ENCODE measurements around the gene PARS2.

PARS2 gene

GRCh38 chr1:54744696-54745095 lies 19.6 kb downstream of the PARS2 start:
- no peak for TF ChIP-seq CTCF (IDR thresholded peaks at IDR 0.05)
- H3K27me3 ChIP-seq, result no peaks in the 10 kb centered on the region
- no peak overlapping the region for H3K4me3 ChIP-seq (ENCODE audit: low read depth in 1 of 2, low read length in 1 of 2)
- peaks cover 41% of the 10 kb centered on the region for H3K36me3 ChIP-seq
- no peak overlapping the region for H3K27ac ChIP-seq
- no peaks in the 10 kb centered on the region for H3K9me3 ChIP-seq
- H3K4me1 ChIP-seq (ENCODE audit: control insufficient read depth in 1 of 2, insufficient read depth in 1 of 2, low read depth in 1 of 2, low read length in 1 of 2), result no peaks in the 10 kb centered on the region

- Histone ChIP-seq H3K27ac (no peak overlapping the region), H3K36me3 (peaks cover 51% of the 10 kb centered on the region)
Measured at GRCh38 chr1:54743416-54744226, 20.7 kb downstream of the PARS2 start.

GRCh38 chr1:54742282-54742681 lies 22.0 kb downstream of the PARS2 start:
- Histone ChIP-seq H3K27ac (no peak overlapping the region), H3K27me3 (no peaks in the 10 kb centered on the region), H3K36me3 (peaks cover 65% of the 10 kb centered on the region), H3K9me3 (no peaks in the 10 kb centered on the region), H3K4me3 (ENCODE audit: low read depth in 1 of 2, low read length in 1 of 2) (no peak overlapping the region), H3K4me1 (ENCODE audit: control insufficient read depth in 1 of 2, insufficient read depth in 1 of 2, low read depth in 1 of 2, low read length in 1 of 2) (no peaks in the 10 kb centered on the region)
- TF ChIP-seq CTCF (IDR thresholded peaks at IDR 0.05), result no peak

More at GRCh38 chr1:54743416-54744226, 20.7 kb downstream of the PARS2 start:
- TF ChIP-seq CTCF (IDR thresholded peaks at IDR 0.05), result no peak
- H3K9me3 ChIP-seq, result no peaks in the 10 kb centered on the region
- H3K4me1 ChIP-seq (ENCODE audit: control insufficient read depth in 1 of 2, insufficient read depth in 1 of 2, low read depth in 1 of 2, low read length in 1 of 2), result no peaks in the 10 kb centered on the region
- no peaks in the 10 kb centered on the region for H3K27me3 ChIP-seq
- H3K4me3 ChIP-seq (ENCODE audit: low read depth in 1 of 2, low read length in 1 of 2), result no peak overlapping the region

GRCh38 chr1:54741531-54741930 lies 22.8 kb downstream of the PARS2 start:
- Histone ChIP-seq H3K36me3 (peaks cover 72% of the 10 kb centered on the region), H3K4me1 (ENCODE audit: control insufficient read depth in 1 of 2, insufficient read depth in 1 of 2, low read depth in 1 of 2, low read length in 1 of 2) (no peaks in the 10 kb centered on the region), H3K27ac (no peak overlapping the region), H3K9me3 (no peaks in the 10 kb centered on the region), H3K4me3 (ENCODE audit: low read depth in 1 of 2, low read length in 1 of 2) (no peak overlapping the region), H3K27me3 (no peaks in the 10 kb centered on the region)
- no peak for TF ChIP-seq CTCF (IDR thresholded peaks at IDR 0.05)

GRCh38 chr1:54738244-54738643 lies 26.1 kb downstream of the PARS2 start:
- Histone ChIP-seq H3K27ac (no peak overlapping the region), H3K27me3 (no peaks in the 10 kb centered on the region), H3K4me3 (ENCODE audit: low read depth in 1 of 2, low read length in 1 of 2) (no peak overlapping the region), H3K4me1 (ENCODE audit: control insufficient read depth in 1 of 2, insufficient read depth in 1 of 2, low read depth in 1 of 2, low read length in 1 of 2) (no peaks in the 10 kb centered on the region), H3K36me3 (peaks cover 84% of the 10 kb centered on the region), H3K9me3 (no peaks in the 10 kb centered on the region)
- no peak for TF ChIP-seq CTCF (IDR thresholded peaks at IDR 0.05)

Data from neutrophil (primary cell).